GM21619 (cell line): ENCODE data around the gene RPS23.

Experiments used
- ATAC-seq: cut with Tn5 transposase; IDR thresholded peaks from one replicate; pipeline ENCODE4 v1.9.1; 2021; ENCODE audit not compliant: unreplicated experiment

RPS23 gene

DNA sequence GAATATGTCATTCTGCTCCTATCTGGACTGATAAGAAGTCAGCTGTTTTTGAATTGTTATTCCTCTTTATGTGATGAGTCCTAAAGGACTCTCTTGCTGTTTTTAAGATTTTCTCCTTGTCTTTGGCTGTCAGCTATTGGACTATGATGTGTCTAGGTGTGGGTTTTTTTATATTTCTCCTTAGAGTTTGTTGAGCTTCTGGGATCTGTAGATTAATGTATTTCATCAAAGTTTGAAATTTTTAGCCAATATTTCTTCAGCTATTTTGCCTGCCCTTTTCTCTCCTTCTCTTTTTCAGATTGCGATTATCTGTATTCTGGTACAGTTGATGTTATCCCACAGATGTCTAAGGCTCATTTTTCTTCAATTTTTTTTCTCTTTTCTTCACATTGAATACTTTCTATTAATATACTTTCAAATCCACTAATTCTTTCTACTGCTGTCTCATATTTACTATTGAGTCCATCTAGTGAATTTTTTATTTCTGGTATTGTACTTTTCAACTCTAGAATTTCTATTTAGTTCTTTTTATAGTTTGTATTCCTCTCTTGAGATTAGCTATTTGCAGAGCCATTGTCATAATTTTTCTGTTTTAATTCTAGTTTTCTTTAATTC is 31.1 kb downstream of the RPS23 start:
- ATAC-seq: no peak

DNA sequence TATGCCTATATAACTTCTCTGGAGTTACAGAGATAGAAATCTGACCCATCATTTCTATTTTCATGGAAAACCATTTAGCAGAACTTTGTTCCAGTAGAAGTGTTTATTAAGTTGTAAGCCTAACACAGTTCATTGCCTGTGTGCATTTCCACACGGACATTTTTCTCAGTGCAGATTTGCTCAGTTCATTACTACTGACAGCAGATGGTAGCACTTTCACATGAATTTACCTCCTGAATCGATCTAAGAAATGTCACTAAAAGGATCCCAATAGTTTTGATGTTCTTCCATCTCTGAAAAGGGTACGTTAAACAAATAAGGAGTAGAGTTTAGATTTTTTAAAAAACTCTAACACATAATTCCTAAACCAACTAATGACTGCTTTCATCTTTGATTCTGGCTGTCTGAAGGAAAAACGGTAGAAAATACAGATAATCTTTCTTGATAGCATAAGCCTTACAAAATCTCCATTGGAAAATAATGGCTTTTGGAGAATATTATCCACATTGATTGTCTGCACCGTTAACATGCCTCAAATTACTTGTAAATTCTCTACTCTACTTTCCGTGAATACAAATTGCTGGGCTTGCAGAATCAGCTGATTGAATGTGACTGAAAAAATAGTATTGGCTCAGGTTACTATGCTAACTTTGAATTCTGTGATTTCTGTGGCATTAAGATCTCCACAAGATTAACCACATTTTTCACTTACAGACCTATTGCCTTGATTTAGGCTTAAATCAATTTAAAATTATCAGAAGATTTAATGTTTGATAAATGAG is 33.1 kb downstream of the RPS23 start:
- ATAC-seq: no peak

DNA sequence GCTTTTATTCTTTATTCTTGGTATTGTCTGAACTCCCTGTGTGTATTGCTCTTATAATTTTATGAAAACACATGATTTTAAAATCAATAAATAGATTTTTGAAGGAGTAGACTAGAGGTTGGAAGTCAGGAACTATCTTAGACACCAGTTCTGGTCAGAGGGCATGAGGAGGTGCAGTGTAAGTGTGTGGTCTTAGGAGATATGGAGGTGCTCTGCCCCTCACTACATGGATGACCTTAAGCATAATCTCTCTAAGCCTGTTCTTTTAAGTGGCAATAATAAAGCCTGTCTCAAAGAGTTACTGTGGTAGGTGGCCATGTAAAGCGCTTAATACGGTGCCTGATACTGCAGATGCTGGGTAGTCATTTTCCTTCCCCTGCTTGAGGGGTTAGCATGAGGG is 34.0 kb downstream of the RPS23 start:
- ATAC-seq: no peak

DNA sequence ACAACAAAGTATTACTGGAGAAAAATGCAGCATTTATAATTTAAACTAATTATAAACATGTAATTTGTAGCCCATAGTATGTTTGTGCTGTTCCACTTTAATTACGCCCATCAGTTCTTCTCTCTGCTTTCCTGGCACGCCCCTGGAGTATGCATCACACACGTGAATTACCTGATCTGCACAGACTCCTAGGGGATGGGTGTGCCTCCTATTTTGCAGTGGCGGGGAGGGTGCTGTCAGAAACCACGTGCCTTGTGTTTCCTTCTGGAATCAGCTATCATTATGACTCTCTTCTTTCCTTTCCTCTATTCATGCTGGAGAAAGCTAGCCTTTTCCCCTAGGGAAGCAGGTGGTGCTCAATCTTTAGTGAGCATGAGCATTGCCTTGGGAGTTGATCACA is 43.3 kb downstream of the RPS23 start:
- no peak for ATAC-seq

DNA sequence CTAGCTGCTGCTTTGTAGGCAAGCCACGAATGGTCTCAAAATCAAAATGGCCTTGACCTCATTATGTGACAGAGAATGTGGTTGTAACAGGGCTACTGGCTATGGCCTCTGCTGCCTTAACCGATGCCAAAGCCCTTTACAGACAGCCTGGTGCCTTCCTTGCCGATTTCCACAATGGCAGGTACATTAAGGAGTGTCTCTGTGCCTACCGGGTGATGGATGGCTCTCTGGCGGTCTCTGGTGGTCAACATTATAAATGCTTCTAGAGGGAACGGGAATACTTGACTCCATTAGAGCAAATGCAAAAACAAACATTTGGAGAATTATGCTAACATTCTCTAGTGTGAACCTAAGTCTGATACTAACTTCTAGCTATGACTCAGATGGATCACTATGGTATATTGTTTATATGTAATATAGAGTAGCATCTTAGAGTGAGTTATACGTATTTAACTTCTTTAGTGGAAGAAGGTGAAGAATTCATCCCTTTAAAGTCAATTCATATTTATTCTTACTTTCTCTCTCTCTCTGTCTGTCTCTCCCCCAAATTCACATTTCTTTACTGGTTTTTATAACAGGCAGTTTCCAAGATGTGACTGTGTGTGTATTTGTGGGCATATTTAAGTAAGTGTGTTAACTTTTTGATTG is 52.5 kb downstream of the RPS23 start:
- peak; percentile 81 for ATAC-seq
